Cardiac fibroblast (primary cell): Measurements from ENCODE around the gene SLC9C1.

ENCODE experiments used
- DNase-seq, 2 donors: peaks; one replicate each; pipeline versions ENCODE4 v3.0.0 to v3.0.0-alpha.2; 2010; ENCODE audit warnings: low read depth in 2 of 2
- H3K4me3 ChIP-seq, 2 donors: replicated peaks in 1 of 2; 1 replicate in 1 of 2; 2 replicates in 1 of 2; pipeline ENCODE4 v1.5.1; 2011; ENCODE audit warnings: low read depth in 2 of 2, low read length in 2 of 2, mild to moderate bottlenecking in 2 of 2, moderate library complexity in 1 of 2
- CTCF ChIP-seq: IDR thresholded peaks from one replicate; pipeline ENCODE4 v1.5.1; 2011; ENCODE audit warnings: low read depth, mild to moderate bottlenecking, low read length, inconsistent platforms

The SLC9C1 gene

GRCh38 chr3:112298781-112299180, 4.8 kb upstream of the SLC9C1 start:
- DNase-seq: no peak
- TF ChIP-seq CTCF: no peak
- H3K4me3 ChIP-seq: no peak overlapping the region

- no peak for TF ChIP-seq CTCF
- DNase-seq: no peak
- no peak overlapping the region for H3K4me3 ChIP-seq
These were observed 3.7 kb upstream of the SLC9C1 start for GRCh38 chr3:112297714-112298113.

GRCh38 chr3:112289011-112289410, 5.0 kb downstream of the SLC9C1 start:
- no peak overlapping the region for H3K4me3 ChIP-seq
- DNase-seq: no peak
- no peak for TF ChIP-seq CTCF

- no peak overlapping the region for H3K4me3 ChIP-seq
- TF ChIP-seq CTCF: no peak
- no peak for DNase-seq
These were observed 13.8 kb downstream of the SLC9C1 start for GRCh38 chr3:112280266-112280665.

- no peak overlapping the region for H3K4me3 ChIP-seq
- DNase-seq: peak; percentile 17 to 56
- TF ChIP-seq CTCF: no peak
These were observed 20.5 kb downstream of the SLC9C1 start for GRCh38 chr3:112273536-112273935.

- TF ChIP-seq CTCF: no peak
- DNase-seq: no peak
- H3K4me3 ChIP-seq: no peak overlapping the region
These were observed 32.3 kb downstream of the SLC9C1 start for GRCh38 chr3:112261742-112262141.

GRCh38 chr3:112260563-112260962, 33.5 kb downstream of the SLC9C1 start:
- TF ChIP-seq CTCF: no peak
- no peak overlapping the region for H3K4me3 ChIP-seq
- DNase-seq: no peak
